D721Med (cell line): Measurements from ENCODE around the gene MALL.

Experiments used
- DNase-seq: peaks from one replicate; pipeline ENCODE4 v3.0.0; 2011; ENCODE audit warnings: low spot score; ENCODE audit not compliant: insufficient read length
- FAIRE-seq: peaks from 2 replicates; lab custom pipeline; 2011; peaks lifted over from hg19 to GRCh38; lab: Jason Lieb, UNC
- CTCF ChIP-seq: IDR thresholded peaks from 2 replicates; pipeline ENCODE4 v1.5.1; 2012; ENCODE audit warnings: mild to moderate bottlenecking, control low read depth; ENCODE audit not compliant: insufficient read depth; ENCODE audit errors: missing control alignments

MALL gene

GRCh38 chr2:110106642-110107041 lies 9.0 kb downstream of the MALL start:
- no peak for TF ChIP-seq CTCF
- FAIRE-seq (no peak), DNase-seq (no peak)

- FAIRE-seq = no peak
- no peak for DNase-seq
Measured at GRCh38 chr2:110105608-110106467, 9.8 kb downstream of the MALL start.

GRCh38 chr2:110105183-110105582 lies 10.4 kb downstream of the MALL start:
- TF ChIP-seq CTCF = no peak
- DNase-seq (no peak), FAIRE-seq (no peak)

More at GRCh38 chr2:110105608-110106467, 9.8 kb downstream of the MALL start:
- TF ChIP-seq CTCF = no peak

- no peak for DNase-seq
- no peak for TF ChIP-seq CTCF
- no peak for FAIRE-seq
Measured at GRCh38 chr2:110104025-110104771, 11.4 kb downstream of the MALL start.

GRCh38 chr2:110103061-110103961 lies 12.3 kb downstream of the MALL start:
- TF ChIP-seq CTCF = no peak
- DNase-seq (no peak), FAIRE-seq (no peak)

- no peak for FAIRE-seq
- TF ChIP-seq CTCF = no peak
- no peak for DNase-seq
Measured at GRCh38 chr2:110101901-110102803, 13.5 kb downstream of the MALL start.
